ENCODE results near the gene COL4A2. TPM values are rescaled to one million over a fixed set of nuclear protein-coding genes. Genes with fewer than 3 reads are reported as not detected.
A peak's percentile ranks its signal among the peaks of the same experiment; 100 is the strongest.

Gene COL4A2
- total RNA-seq, 1 experiment from 2014 or later: 74.5 TPM

DNA sequence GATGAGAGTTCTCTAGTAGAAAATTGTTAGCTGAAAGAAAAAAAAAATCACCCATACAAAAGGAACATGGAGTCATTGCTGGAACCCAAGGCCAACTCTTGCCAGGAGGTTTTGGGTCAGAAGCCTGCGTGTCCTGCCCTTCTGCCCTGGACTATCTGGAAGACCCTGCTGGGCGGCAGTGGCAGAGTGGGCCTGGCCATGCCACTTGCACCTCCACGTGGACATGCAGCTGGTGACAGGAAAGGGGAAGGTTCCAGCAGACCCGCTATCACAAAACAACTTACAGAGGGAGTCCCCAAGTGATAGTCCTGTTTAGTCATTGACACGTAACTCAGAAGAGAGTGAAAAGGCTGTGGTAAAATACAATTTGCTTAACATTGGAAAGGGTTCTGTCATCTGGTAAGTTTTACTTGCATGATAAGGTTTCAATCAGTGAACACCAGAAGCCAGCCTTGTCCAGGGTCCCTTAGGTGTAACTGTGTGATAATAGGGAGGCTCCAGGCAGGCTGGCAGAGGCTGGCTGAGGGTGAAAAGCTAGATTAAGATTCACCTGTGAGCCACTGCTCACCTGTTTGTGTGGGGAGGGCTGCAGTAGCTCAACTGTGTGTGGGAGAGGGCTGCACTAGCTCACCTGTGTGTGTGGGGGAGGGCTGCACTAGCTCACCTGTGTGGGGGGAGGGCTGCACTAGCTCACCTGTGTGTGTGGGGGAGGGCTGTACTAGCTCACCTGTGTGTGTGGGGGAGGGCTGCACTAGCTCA lies 47.8 kb downstream of the COL4A2 start:
- intact Hi-C loops (cut with micrococcal nuclease): no loop called here
- Histone ChIP-seq H3K4me2 (ENCODE audit: low read length) (no peak overlapping the region), H3K27ac (ENCODE audit: low read length) (0 out of 2 replicates have a peak overlapping the region, but pooled peaks have one; percentile 17), H3K4me1 (ENCODE audit: insufficient read depth, low read length) (peaks cover 18% of the 10 kb centered on the region; the same call in 1 of the 2 replicates), H3F3A (ENCODE audit: low read length, unreplicated experiment) (no peaks in the 10 kb centered on the region), H3K9me3 (ENCODE audit: low read length) (no peaks in the 10 kb centered on the region), H3K36me3 (ENCODE audit: low read depth, low read length) (no peaks in the 10 kb centered on the region; the same call in 1 of the 2 replicates), H4K20me1 (ENCODE audit: low read length) (no peaks in the 10 kb centered on the region), H3K79me2 (ENCODE audit: low read length) (peaks cover 27% of the 10 kb centered on the region), H3K9ac (ENCODE audit: low read length) (no peak overlapping the region), H2AFZ (ENCODE audit: low read length) (no peak overlapping the region), H3K4me3 (ENCODE audit: low read length) (no peak overlapping the region), H3K9me2 (replicated peaks; ENCODE audit: low read length) (no peaks in the 10 kb centered on the region), H3K27me3 (ENCODE audit: low read length) (no peaks in the 10 kb centered on the region)
- BruUV-seq (replicated peaks): no TSS peak
- TF ChIP-seq EZH2phosphoT487 (IDR thresholded peaks at IDR 0.05; ENCODE audit: borderline replicate concordance, low read length): no peak
- TF ChIP-seq, protein P1, sequence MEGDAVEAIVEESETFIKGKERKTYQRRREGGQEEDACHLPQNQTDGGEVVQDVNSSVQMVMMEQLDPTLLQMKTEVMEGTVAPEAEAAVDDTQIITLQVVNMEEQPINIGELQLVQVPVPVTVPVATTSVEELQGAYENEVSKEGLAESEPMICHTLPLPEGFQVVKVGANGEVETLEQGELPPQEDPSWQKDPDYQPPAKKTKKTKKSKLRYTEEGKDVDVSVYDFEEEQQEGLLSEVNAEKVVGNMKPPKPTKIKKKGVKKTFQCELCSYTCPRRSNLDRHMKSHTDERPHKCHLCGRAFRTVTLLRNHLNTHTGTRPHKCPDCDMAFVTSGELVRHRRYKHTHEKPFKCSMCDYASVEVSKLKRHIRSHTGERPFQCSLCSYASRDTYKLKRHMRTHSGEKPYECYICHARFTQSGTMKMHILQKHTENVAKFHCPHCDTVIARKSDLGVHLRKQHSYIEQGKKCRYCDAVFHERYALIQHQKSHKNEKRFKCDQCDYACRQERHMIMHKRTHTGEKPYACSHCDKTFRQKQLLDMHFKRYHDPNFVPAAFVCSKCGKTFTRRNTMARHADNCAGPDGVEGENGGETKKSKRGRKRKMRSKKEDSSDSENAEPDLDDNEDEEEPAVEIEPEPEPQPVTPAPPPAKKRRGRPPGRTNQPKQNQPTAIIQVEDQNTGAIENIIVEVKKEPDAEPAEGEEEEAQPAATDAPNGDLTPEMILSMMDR (conservative IDR thresholded peaks at IDR 0.05; ENCODE audit: low read depth, low read length): no peak
- no peak for TF ChIP-seq EZH2 (IDR thresholded peaks at IDR 0.05; ENCODE audit: low read length, unreplicated experiment)
- ATAC-seq (no peak), DNase-seq (no peak)
- ChIA-PET CTCF (interaction anchor here (0.6 to 0.8 kb wide), 2 partner anchors 17 to 57 kb away, joined by 3 to 9 read pairs; no protein-coding TSS in a partner anchor), POLR2A (ENCODE audit: unreplicated experiment) (interaction anchor here (0.8 kb wide), 1 partner anchor 48 kb away, joined by 5 read pairs; the partner anchor contains the start of genes COL4A1 and COL4A2)

DNA sequence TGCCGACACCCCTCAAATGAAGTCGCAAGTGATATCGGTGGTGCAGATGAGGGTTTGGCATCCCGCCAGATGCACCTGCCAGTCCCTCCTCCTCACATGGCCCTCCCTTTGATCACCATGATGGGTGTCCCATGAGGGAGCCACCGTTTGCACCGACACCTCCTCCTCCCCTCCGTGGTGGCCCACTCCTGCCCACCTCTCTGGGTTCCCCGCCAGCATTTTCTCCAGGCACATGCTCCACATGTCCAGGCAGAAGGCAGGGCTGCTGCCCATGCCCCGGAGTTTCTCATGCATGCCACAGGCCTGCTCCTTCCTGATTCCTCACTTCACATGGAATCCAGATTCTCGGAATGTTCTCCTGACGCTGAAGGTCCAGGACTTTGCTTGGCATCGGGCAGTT lies 49.3 kb downstream of the COL4A2 start:
- CTCF ChIA-PET: no interaction called here

More for the DNA sequence above, 49.3 kb downstream of the COL4A2 start:
- Histone ChIP-seq H3K79me2 (ENCODE audit: low read length) (peaks cover 18% of the 10 kb centered on the region), H3K27ac (ENCODE audit: low read length) (no peak overlapping the region), H3K4me1 (ENCODE audit: insufficient read depth, low read length) (peaks cover 17% of the 10 kb centered on the region; the same call in 1 of the 2 replicates), H4K20me1 (ENCODE audit: low read length) (no peaks in the 10 kb centered on the region), H3K9ac (ENCODE audit: low read length) (no peak overlapping the region), H2AFZ (ENCODE audit: low read length) (no peak overlapping the region), H3K36me3 (ENCODE audit: low read depth, low read length) (no peaks in the 10 kb centered on the region; the same call in 1 of the 2 replicates), H3F3A (ENCODE audit: low read length, unreplicated experiment) (no peaks in the 10 kb centered on the region), H3K27me3 (ENCODE audit: low read length) (no peaks in the 10 kb centered on the region), H3K4me3 (ENCODE audit: low read length) (no peak overlapping the region), H3K9me2 (replicated peaks; ENCODE audit: low read length) (no peaks in the 10 kb centered on the region), H3K4me2 (ENCODE audit: low read length) (no peak overlapping the region), H3K9me3 (ENCODE audit: low read length) (no peaks in the 10 kb centered on the region)
- TF ChIP-seq EZH2phosphoT487 (IDR thresholded peaks at IDR 0.05; ENCODE audit: borderline replicate concordance, low read length) (no peak), EZH2 (IDR thresholded peaks at IDR 0.05; ENCODE audit: low read length, unreplicated experiment) (no peak)
- TF ChIP-seq, protein P1 (conservative IDR thresholded peaks at IDR 0.05; ENCODE audit: low read depth, low read length): no peak
- POLR2A ChIA-PET (ENCODE audit: unreplicated experiment): no interaction called here
- BruUV-seq (replicated peaks): no TSS peak
- DNase-seq (no peak), ATAC-seq (no peak)
- intact Hi-C loops (cut with micrococcal nuclease): no loop called here
